ENCODE data around the gene HDHD2.

HDHD2 gene

DNA sequence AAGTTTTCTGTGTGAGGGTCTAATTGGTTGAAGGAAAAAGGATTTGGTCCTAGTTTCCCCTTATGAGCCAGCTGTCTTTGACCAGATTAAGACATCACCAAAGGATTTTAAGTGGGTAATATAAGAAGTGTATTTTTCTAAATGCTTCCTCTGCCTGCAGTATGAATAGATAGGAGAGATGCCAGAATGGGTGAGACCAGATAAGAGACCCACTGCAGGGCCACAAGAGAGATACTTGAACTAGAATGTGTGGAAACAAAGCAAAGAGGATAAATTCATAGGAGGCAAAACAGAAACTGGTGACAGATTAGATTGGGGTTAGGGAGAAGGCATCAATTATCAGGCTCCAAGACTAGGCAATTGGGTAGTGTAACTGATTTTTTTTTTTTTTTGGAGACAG, 1.1 kb upstream of the HDHD2 start:
- intact Hi-C loops (cut with DNase I; ENCODE audit: low total_unique reads): no loop called here
- no peak overlapping the region for H3K4me3 ChIP-seq
- H3K36me3 ChIP-seq: peaks cover 12 to 17% (median 14%) of the 10 kb centered on the region in 3 donors
- TF ChIP-seq, protein P1, sequence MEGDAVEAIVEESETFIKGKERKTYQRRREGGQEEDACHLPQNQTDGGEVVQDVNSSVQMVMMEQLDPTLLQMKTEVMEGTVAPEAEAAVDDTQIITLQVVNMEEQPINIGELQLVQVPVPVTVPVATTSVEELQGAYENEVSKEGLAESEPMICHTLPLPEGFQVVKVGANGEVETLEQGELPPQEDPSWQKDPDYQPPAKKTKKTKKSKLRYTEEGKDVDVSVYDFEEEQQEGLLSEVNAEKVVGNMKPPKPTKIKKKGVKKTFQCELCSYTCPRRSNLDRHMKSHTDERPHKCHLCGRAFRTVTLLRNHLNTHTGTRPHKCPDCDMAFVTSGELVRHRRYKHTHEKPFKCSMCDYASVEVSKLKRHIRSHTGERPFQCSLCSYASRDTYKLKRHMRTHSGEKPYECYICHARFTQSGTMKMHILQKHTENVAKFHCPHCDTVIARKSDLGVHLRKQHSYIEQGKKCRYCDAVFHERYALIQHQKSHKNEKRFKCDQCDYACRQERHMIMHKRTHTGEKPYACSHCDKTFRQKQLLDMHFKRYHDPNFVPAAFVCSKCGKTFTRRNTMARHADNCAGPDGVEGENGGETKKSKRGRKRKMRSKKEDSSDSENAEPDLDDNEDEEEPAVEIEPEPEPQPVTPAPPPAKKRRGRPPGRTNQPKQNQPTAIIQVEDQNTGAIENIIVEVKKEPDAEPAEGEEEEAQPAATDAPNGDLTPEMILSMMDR (IDR thresholded peaks at IDR 0.05): no peak
- DNase-seq: no peak
- H3K4me1 ChIP-seq: peaks cover 0 to 18% (median 6%) of the 10 kb centered on the region in 4 donors
- H3K27ac ChIP-seq: peak overlapping the region in 1 of 2 donors; percentile 83
- H3K27me3 ChIP-seq: no peaks in the 10 kb centered on the region
- H3K9me3 ChIP-seq: no peaks in the 10 kb centered on the region

DNA sequence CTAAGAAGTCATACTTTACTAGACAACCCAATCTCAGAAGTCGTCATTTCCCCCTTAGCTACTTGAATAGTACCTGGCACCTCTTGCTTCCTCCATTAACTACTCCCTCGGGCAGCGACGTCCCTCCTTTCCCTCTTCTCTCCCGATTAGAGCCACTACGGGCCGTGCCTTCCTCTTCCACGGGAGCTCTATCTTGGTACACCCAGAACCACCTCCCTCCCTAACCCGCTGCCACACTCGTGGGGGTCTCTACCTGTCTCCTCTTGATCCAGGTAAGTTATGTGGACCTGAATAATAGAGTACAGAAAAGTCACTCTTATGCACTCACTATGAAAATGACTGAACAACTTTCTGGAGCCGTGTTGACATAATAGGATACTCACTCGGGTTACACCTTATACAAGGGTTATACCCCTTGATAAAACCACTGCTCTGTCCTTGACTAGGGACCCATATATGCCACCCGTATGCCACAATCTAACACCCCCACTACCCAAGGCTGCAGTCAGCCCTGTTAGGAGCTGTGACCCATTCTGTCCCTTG, 595 bp upstream of the HDHD2 start:
- no peak for DNase-seq
- Histone ChIP-seq H3K27ac (peak overlapping the region; percentile 83 to 90), H3K4me1 (peaks cover 0 to 18% (median 6%) of the 10 kb centered on the region in 4 donors), H3K9me3 (no peaks in the 10 kb centered on the region), H3K4me3 (peak overlapping the region; percentile 62 to 68), H3K36me3 (peaks cover 12 to 17% (median 14%) of the 10 kb centered on the region in 3 donors), H3K27me3 (no peaks in the 10 kb centered on the region)
- TF ChIP-seq, protein P1 (IDR thresholded peaks at IDR 0.05): no peak
- intact Hi-C loops (cut with DNase I; ENCODE audit: low total_unique reads): no loop called here

DNA sequence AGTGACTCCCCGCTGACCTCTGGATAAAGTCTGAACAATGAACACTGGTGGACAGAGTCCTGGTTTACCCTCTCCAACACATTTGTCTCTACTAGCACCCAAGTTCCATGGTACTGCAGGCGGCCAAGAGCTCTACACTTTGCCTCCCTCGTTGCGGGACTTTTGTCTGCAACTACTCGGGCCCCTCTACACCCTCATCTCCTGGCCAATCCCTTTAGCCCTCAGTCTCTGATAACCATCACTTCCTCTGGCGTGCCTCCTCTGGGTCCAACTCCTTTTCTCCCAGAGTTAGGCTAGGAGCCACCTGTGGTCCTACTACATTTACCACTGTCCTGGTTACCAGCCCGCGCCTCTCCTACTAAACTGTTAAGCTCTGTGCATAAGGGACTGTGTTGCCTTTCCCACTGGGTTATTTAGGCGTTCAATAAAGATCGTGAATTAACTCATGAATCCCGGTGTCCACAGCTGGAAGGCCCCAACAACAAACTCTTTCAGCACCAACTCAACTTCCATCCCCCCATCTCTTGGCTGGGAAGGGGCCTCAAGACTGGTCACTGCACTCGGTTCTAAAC, 757 bp downstream of the HDHD2 start:
- DNase-seq: no peak
- intact Hi-C loops (cut with DNase I; ENCODE audit: low total_unique reads): no loop called here
- peaks cover 6 to 10% (median 9%) of the 10 kb centered on the region in 3 donors for H3K36me3 ChIP-seq

DNA sequence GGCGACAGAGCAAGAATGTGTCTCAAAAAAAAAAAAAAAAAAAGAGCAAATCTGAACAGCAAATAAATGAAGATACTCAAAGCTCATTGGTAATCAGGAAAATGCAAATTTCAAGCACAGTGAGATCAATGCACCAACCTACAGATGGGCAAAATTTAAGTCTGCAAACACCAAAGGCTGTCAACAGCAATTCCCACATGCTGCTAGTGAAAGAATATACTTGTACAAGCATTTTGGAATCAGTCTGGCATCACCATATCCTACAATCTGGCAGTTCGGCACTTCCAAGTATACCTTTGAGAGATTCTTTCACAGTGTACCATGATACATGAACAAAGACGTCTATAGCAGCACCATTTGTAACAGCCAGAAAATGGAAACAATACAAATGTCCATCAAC, 4.1 kb downstream of the HDHD2 start:
- DNase-seq: no peak
- no peak overlapping the region for H3K27ac ChIP-seq
- no peaks in the 10 kb centered on the region for H3K27me3 ChIP-seq
- H3K4me3 ChIP-seq: no peak overlapping the region
- TF ChIP-seq, protein P1 (IDR thresholded peaks at IDR 0.05): no peak
- H3K36me3 ChIP-seq: no peaks in the 10 kb centered on the region
- intact Hi-C loops (cut with DNase I; ENCODE audit: low total_unique reads): no loop called here
- H3K4me1 ChIP-seq: peaks cover 0 to 14% (median 5%) of the 10 kb centered on the region in 4 donors
- H3K9me3 ChIP-seq: no peaks in the 10 kb centered on the region

More for the DNA sequence above, 757 bp downstream of the HDHD2 start:
- Histone ChIP-seq H3K27me3 (no peaks in the 10 kb centered on the region), H3K9me3 (no peaks in the 10 kb centered on the region), H3K27ac (peak overlapping the region; percentile 83 to 90), H3K4me1 (peaks cover 0 to 18% (median 6%) of the 10 kb centered on the region in 4 donors), H3K4me3 (peak overlapping the region; percentile 62 to 68)
- TF ChIP-seq, protein P1 (IDR thresholded peaks at IDR 0.05): no peak

DNA sequence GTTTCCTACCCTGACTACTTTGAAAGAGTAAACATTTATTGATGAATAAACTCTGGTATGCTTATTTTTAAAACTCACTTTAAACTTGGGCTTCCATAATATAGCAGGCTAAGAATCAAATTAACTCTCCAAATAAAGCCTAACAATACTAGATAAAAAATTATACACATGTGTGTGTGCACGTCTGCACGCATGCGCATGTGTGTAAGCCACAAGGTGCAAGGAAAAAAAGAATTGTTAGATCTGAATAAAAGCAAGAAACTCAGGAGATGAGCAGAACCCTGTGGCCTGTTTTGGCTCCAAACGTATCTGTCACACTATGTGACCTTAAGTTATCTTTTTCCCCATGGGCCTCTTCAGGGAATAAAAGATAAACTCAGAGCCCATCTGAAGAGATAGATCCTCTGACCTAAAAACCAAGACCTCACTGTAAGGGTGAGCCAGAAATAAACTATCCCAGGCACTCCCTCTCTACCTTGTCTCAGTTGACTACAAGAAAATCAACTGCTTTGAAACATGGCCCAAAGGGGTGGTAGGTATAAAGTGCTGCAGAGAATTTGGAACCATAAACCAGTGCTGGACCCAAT, 6.3 kb downstream of the HDHD2 start:
- H3K36me3 ChIP-seq: no peaks in the 10 kb centered on the region
- H3K4me1 ChIP-seq: peaks cover 0 to 4% (median 0%) of the 10 kb centered on the region in 4 donors
- TF ChIP-seq, protein P1 (IDR thresholded peaks at IDR 0.05): no peak
- no peak overlapping the region for H3K4me3 ChIP-seq
- DNase-seq: no peak
- no peaks in the 10 kb centered on the region for H3K27me3 ChIP-seq
- no peaks in the 10 kb centered on the region for H3K9me3 ChIP-seq
- intact Hi-C loops (cut with DNase I; ENCODE audit: low total_unique reads): no loop called here
- H3K27ac ChIP-seq: no peak overlapping the region
